Astrocyte of the spinal cord (primary cell): ENCODE data around the gene FNDC10.

Experiments
- DNase-seq: peaks from one replicate; pipeline ENCODE4 v3.0.0; 2011; ENCODE audit warnings: low read depth, low spot score
- H3K4me3 ChIP-seq: 2 replicates; pipeline ENCODE4 v1.5.1; 2011; ENCODE audit warnings: low read depth, mild to moderate bottlenecking, low read length, moderate library complexity
- CTCF ChIP-seq: IDR thresholded peaks from 2 replicates; pipeline ENCODE4 v1.5.1; 2012; ENCODE audit warnings: low read depth, mild to moderate bottlenecking, low read length, inconsistent platforms
- in situ Hi-C: cut with HindIII; loops from 2 replicates; pipeline ENCODE4 v1.10.0; 2017; ENCODE audit warnings: low sequenced_read_pairs

Gene FNDC10

GRCh38 chr1:1620433-1621139 is 20.7 kb upstream of the FNDC10 start:
- no peak overlapping the region for H3K4me3 ChIP-seq
- DNase-seq, result no peak
- in situ Hi-C loops, result no loop called here
- no peak for TF ChIP-seq CTCF

- DNase-seq, result no peak
- H3K4me3 ChIP-seq, result no peak overlapping the region
- in situ Hi-C loops, result no loop called here
- peak; percentile 26 for TF ChIP-seq CTCF
Measured at GRCh38 chr1:1619917-1620361, 20.0 kb upstream of the FNDC10 start.

- H3K4me3 ChIP-seq, result no peak overlapping the region
- in situ Hi-C loops, result no loop called here
- no peak for DNase-seq
- no peak for TF ChIP-seq CTCF
Measured at GRCh38 chr1:1618396-1619068, 18.6 kb upstream of the FNDC10 start.

- DNase-seq, result no peak
- in situ Hi-C loops, result no loop called here
- H3K4me3 ChIP-seq, result no peak overlapping the region
- no peak for TF ChIP-seq CTCF
Measured at GRCh38 chr1:1617925-1618324, 18.0 kb upstream of the FNDC10 start.

GRCh38 chr1:1617516-1617915 is 17.6 kb upstream of the FNDC10 start:
- no peak for TF ChIP-seq CTCF
- DNase-seq, result no peak
- in situ Hi-C loops, result no loop called here
- H3K4me3 ChIP-seq, result no peak overlapping the region

GRCh38 chr1:1616838-1617237 is 16.9 kb upstream of the FNDC10 start:
- peak overlapping the region; percentile 90 for H3K4me3 ChIP-seq
- in situ Hi-C loops, result no loop called here
- TF ChIP-seq CTCF, result no peak
- DNase-seq, result no peak
